HG02642 (cell line): ENCODE data around the gene LRRC63.
A peak's percentile ranks its signal among the peaks of the same experiment; 100 is the strongest.
"Not testable (repeated sequence)": the region's sequence is repeated elsewhere in the genome, so short reads cannot be mapped to it uniquely, and the experiment has no call there.

Experiments used
- ATAC-seq: cut with Tn5 transposase; IDR thresholded peaks from one replicate; pipeline ENCODE4 v1.9.1; 2021; ENCODE audit warnings: mild to moderate bottlenecking; ENCODE audit not compliant: unreplicated experiment, poor library complexity

LRRC63 gene

DNA sequence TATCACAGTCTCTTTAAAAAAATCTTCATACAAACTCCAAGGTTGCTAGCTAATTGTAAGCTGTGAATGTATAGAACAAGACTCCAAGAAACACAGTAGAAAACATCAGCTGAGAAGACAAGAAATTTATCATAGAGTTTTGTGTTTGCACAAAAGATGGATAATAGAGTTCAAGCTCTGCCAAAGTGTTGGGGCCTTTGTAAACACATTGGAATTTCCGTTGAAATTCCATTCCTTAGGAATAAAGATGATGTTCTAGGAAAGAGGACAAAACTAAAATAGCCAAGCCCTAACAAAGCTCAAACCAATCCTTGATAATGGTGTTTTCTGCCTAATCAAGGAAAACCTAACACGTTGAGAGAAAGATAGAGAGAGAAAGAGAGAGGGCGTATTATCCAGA is 20.6 kb downstream of the LRRC63 start:
- ATAC-seq, result no peak

DNA sequence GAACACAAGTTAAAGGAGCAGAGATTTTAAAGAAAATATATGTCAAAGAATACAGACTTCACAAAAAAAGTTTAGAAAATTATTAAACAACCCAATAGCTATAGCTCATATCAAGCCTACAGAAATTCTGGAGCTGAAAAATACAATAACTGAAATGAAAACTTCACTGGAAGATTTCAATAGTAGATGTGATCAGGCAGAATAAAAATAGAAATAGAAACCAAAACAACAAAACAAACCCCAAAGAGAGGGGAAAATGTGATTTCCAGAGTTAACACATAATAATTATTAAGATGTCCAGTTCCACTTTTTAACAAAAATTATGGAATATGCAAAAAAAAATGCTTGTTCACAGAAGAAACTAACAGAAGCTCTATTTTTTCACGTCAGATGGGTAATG is 23.6 kb downstream of the LRRC63 start:
- ATAC-seq, result no peak

DNA sequence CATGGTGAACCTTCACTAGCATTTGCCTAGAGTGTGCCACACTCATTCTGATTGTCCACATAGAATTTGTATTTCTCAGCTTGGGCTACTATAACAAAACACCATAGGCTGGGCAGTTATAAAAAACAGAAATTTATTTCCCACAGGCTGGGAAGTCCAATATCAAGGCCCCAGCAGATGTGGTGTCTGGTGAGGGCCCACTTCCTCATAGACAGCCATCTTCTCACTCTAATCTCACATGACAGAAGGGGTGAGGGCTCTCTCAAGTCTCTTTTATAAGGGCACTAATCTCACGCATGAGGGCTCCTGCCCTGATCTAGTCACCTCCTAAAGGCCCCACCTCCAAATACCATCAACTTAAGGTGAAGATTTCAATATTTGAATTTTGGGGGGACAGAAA is 53.6 kb downstream of the LRRC63 start:
- no peak for ATAC-seq

GRCh38 chr13:46267166-46267565 is 55.4 kb downstream of the LRRC63 start:
- ATAC-seq, result no peak

- no peak for ATAC-seq
These were observed 58.7 kb downstream of the LRRC63 start for GRCh38 chr13:46270416-46270815.

- ATAC-seq, result no peak
These were observed 62.5 kb downstream of the LRRC63 start for GRCh38 chr13:46274094-46274698.

DNA sequence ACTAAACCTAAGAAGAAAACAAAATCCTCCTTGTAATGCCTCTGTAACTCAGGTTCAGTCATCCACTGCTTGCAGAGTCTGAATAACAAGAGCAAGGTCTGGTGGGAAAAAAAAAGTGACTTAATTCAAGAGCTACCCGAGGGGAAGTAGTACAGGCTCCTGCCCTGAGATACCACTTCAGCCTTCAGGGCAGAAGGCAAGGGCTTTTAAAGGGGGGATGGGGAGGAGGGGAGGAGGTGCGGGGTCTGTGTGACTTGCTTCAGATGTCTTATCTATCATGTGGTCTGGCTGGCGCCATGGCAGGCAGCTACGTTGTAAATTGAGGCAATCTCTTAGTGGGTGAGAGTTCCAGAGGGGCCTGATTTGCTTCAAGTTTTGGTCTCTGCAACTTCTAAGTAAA is 66.7 kb downstream of the LRRC63 start:
- ATAC-seq, result no peak

DNA sequence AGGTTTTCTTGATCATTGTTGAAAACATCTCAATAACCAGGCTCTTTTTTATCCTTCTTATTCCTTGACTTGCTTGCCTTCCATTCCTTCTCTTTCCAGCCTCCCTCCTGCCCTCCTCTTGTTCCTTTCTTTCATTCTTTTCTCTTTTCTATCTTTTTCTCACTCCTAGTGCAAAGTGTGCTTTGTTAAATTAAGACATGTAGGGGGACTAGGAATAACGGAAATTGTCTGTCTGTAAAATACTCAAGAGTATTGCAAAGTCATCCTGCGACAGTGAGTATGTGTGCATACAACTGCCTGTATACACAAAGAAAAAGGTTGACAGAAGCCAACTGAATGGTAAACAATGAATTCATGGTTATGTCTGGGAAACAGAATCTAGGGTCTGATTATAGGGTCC is 70.1 kb downstream of the LRRC63 start:
- no peak for ATAC-seq

DNA sequence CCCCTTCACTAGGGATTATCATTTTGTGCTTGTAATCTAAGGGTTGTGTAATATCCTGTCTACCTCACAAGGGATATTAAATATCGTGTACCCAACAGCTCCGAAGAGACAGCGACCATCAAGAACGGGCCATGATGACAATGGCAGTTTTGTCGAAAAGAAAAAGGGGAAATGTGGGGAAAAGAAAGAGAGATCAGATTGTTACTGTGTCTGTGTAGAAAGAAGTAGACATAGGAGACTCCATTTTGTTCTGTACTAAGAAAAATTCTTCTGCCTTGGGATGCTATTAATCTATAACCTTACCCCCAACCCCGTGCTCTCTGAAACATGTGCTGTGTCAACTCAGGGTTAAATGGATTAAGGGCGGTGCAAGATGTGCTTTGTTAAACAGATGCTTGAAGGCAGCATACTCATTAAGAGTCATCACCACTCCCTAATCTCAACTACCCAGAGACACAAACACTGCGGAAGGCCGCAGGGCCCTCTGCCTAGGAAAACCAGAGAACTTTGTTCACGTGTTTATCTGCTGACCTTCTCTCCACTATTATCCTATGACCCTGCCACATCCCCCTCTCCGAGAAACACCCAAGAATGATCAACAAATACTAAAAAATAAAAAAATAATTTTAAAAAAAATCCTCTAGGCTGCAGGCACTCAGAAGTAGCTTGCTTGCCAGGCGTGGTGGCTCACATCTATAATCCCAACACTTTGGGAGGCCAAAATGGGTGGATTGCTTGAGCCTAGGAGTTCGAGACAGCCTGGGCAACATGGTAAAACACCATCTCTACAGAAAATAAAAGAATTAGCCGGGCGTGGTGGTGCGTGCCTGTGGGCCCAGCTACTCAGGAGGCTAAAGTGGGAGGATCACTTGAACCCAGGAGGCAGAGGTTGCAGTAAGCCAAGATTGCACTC is 72.4 kb downstream of the LRRC63 start:
- not testable (repeated sequence) for ATAC-seq

DNA sequence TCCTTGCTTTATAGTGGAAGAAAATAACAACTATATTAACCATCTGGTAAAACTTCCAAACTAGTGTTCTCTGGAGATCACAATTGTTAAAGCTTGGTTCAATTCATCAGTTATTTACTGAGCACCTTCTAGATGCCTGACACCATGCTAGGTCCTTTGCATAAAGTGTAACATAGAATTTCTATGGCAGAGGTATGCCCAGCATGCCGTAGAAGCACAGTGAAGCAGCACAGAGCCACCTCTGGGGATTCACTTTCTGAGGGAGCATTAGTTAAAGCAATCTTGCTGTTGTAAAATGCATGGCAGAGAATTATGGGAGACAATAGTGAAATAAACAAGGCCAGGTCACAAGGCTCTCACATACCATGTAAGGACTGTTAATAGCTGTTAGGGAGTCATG is 75.2 kb downstream of the LRRC63 start:
- no peak for ATAC-seq

DNA sequence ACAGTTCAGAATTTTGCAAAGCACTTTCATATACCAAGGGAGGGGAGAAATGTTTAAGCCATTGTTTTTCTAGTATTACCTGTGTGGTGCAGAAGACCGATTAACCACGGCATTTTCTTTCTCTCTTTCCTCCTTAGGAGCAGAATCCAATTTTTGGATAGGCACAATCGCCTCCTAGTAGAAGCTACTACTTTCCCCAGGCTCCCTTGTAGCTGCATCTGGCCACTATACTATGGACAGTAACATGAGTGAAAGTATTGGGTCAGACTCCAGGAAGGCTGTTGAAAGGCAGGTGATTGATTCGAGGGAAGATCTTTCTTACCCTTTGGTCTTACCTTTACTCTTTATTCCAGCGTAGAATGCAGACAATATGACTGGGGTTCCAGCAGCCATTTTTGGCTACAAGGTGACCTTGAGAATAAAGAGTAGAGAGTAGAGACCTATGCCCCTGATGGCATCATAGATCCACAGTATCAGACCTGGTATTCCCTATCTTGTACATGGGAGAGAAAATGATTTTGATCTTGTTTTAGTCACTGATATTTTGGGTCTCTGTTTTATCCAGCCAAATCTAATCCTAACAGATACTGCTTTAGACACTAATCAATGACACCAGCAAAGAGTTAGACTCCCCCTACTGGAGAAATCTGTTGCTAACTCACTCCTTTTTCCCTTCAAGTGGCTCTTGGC is 77.0 kb downstream of the LRRC63 start:
- ATAC-seq, result peak; percentile 69

DNA sequence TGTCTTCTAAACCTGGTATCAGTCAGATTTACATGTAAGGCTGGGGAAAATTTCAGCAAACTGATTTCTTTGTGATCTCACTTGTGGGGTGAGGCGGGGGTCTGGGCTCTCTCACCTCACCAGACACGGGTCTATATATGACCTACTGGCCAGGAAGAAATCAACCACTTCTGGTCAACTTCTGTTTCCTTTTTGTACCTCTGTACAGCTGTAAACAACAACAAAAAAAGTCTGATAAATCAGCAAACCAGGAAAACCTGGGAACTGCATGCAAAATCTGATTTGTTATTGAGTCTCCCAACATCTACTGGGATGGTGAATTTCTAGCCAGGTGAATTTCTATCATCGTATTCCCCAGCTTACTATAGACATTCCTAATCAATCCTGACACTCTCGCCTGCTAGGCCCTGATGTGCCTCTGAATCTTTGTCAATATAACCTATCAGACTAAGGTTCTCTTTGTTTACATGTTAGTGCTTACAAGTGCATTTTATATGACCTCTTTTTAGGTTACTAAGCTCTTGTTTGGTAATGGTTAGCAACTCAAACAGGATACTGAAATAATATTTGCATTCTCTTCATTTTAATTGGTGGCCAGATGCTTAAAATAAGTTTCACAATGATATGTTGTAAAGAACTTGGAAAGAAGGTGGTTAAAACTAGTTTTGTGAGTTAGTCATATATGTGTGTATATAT is 77.7 kb downstream of the LRRC63 start:
- ATAC-seq, result peak; percentile 23

DNA sequence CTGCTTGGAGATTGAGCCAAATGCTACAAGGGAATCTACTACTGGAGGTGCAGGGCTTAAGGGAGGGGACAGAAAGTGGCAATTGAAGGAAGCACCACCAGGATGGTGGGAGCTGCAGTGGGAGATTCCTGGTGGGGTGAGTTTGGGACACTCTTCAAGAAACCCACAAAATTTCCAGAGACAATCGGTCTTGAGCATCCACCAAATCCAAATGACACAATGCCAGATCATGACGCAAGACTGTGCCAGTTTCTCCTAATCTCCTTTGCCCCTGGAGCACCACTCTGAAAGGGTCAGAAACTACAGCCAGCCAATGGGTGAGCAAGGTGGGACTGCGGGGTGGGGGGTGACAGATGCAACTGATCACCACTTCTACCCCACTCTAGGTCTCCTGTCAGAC is 78.7 kb downstream of the LRRC63 start:
- no peak for ATAC-seq

DNA sequence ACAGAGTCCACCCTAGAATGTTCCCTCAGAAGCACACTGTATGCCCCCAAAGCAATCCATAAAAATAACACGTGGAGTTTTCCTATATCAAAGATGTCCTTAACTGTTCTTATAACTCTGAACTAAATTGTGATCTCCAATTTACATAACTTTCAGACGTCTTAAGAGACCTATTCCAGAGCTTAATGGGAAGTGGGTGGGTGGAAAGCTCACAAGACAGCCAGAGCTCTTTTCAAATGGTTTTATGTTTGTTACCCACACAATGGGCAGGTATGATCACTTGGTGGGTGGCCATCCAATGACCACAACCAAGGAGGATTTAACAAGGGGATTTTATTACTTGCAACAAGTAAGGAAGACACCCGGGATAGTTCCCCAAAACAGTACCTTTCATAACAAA is 81.7 kb downstream of the LRRC63 start:
- no peak for ATAC-seq

GRCh38 chr13:46295491-46296114 is 83.9 kb downstream of the LRRC63 start:
- peak; percentile 85 for ATAC-seq

- peak; percentile 47 for ATAC-seq
These were observed 84.5 kb downstream of the LRRC63 start for GRCh38 chr13:46296115-46296822.

DNA sequence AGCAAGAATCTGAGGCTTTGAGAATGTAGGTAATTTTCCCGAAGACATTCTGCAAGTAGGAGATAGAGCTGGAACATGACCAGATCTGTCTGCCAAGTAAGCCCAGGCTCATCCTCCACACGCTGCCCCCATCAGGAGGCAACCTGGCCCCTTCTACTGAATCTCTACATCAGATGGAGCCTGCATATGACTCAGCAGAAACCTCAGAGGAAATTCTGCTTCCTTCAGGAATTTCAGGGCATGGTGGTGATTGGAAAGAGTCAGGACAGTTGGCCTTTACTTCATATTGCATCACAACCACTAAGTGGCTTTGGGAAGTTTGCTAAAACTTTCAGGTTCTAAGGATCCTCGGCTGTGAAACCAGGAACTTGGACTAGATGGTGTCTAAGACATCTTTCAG is 85.2 kb downstream of the LRRC63 start:
- ATAC-seq, result no peak

DNA sequence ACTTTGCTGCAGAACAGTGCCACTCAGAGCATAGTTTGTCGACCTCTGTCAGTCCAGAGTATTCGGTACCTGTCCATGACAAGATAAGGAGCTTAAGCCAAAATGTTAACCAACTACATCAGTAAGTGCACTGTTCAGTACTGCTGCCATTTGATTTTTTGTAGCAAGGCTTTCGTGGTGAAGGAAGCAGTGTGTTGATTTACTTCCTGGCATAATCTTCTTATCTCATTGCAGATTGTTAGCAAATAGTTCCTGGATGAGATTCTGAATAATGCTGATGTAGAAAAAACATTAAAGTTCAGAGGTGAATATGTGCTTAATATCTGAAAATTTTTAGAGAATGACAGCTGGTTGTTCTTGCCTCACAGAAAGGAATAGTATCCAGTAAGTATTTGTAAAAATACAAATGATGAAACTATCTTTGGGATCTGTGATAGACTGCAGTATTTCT is 85.7 kb downstream of the LRRC63 start:
- no peak for ATAC-seq

DNA sequence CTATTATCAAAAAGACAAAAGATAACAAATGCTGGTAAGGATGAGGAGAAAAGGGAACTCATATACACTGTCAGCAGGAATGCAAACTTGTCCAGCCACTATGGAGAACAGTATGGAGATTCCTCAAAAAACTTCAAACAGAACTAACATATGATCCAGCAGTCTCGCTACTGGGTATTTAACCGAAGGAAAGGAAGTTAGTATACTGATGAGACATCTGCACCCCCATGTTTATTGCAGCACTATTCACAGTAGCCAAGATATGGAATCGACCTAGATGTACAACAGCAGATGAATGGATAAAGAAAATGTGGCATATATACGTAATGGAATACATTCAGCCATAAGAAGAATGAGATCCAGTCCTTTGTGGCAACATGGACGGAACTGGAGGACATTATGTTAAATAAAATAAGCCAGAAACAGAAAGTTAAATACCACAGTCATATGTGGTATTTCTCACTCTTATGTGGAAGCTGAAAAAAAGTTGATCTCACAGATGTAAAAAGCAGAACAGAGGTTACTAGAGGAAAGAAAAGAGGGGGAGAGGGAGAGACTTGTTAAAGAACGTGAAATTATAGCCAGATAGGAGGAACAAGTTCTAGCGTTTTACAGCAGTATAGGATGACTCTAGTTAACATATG is 92.1 kb downstream of the LRRC63 start:
- no peak for ATAC-seq
